MCF 10A (cell line): Measurements from ENCODE around the gene CAV1. TPM values are rescaled to one million over a fixed set of nuclear protein-coding genes. Genes with fewer than 3 reads are reported as not detected.
A peak's percentile ranks its signal among the peaks of the same experiment; 100 is the strongest.

ENCODE experiments used
- BruUV-seq: library from RNA; stranded (reverse); fragments of 400-500 nt; replicated peaks from 2 replicates; lab custom pipeline; 2021; lab: Mats Ljungman, UMichigan
- CTCF ChIA-PET: fragments of 300-600 bp; sonication (Branson Sonifier 250); formaldehyde crosslinking; extraction: SDS; loops from one replicate; lab custom pipeline; 2021; ENCODE audit warnings: antibody characterized with exemption, inconsistent platforms; lab: Yijun Ruan, JAX
- POLR2A ChIA-PET: fragments of 300-600, 350-650 bp; sonication (Branson Sonifier 250); formaldehyde crosslinking; extraction: SDS; loops from one replicate; lab custom pipeline; 2020; ENCODE audit warnings: antibody characterized with exemption, inconsistent platforms; lab: Yijun Ruan, JAX
- DNase-seq: peaks from one replicate; pipeline ENCODE4 v3.0.0-alpha.2; 2018; ENCODE audit not compliant: unreplicated experiment
- H3K27ac Mint-ChIP-seq: one replicate; pipeline ENCODE4 v1.8.0; 2022; ENCODE audit warnings: mild to moderate bottlenecking, low read depth, mixed read lengths; ENCODE audit not compliant: unreplicated experiment
- H3K27me3 Mint-ChIP-seq: one replicate; pipeline ENCODE4 v1.8.0; 2022; ENCODE audit warnings: mixed read lengths; ENCODE audit not compliant: insufficient read depth, unreplicated experiment
- H3K36me3 Mint-ChIP-seq: one replicate; pipeline ENCODE4 v1.8.0; 2022; ENCODE audit warnings: mild to moderate bottlenecking, moderate library complexity, mixed read lengths; ENCODE audit not compliant: insufficient read depth, unreplicated experiment
- H3K4me1 Mint-ChIP-seq: one replicate; pipeline ENCODE4 v1.8.0; 2022; ENCODE audit warnings: mixed read lengths; ENCODE audit not compliant: insufficient read depth, unreplicated experiment
- H3K4me3 Mint-ChIP-seq: one replicate; pipeline ENCODE4 v1.8.0; 2022; ENCODE audit warnings: mild to moderate bottlenecking, moderate library complexity, mixed read lengths; ENCODE audit not compliant: unreplicated experiment
- H3K9me3 Mint-ChIP-seq: one replicate; pipeline ENCODE4 v1.8.0; 2022; ENCODE audit warnings: mixed read lengths; ENCODE audit not compliant: unreplicated experiment
- CTCF ChIP-seq: fragments of 200-600 bp; IDR thresholded peaks from one replicate; pipeline ENCODE4 v1.8.0; 2022; ENCODE audit warnings: antibody characterized with exemption, mild to moderate bottlenecking; ENCODE audit not compliant: unreplicated experiment
- intact Hi-C: fragments of 100-400 bp; cut with micrococcal nuclease; formaldehyde crosslinking; loops from 2 replicates; pipeline ENCODE4 v1.14.1; 2022
- total RNA-seq: library from RNA; stranded (reverse); gene quantifications from 2 replicates; pipeline ENCODE4 v1.2.3, GENCODE V29; 2022

Gene CAV1
- total RNA-seq, 1 experiment from 2014 or later: 267 TPM

- no TSS peak for BruUV-seq
- POLR2A ChIA-PET: interaction anchor here (0.7 to 14.6 kb wide), 26 partner anchors 11 to 287 kb away, joined by 3 to 241 read pairs (median 4); partner anchors contain the start of genes CAV1, MET and TES
These were observed 25.4 kb upstream of the CAV1 start, which contains the start of gene CAV2 for GRCh38 chr7:116499168-116500077. Gene CAV2, plus strand, starts transcription at chr7:116499738. Its CDS starts 44 bp downstream, at chr7:116499782.

GRCh38 chr7:116500078-116500853, 24.6 kb upstream of the CAV1 start:
- H3K27ac Mint-ChIP-seq: peak overlapping the region; percentile 90
- no peak for TF ChIP-seq CTCF
- DNase-seq: peak; percentile 86
- peaks cover 33% of the 10 kb centered on the region for H3K4me1 Mint-ChIP-seq
- H3K27me3 Mint-ChIP-seq: no peaks in the 10 kb centered on the region
- BruUV-seq: TSS peak; percentile 41
- POLR2A ChIA-PET: interaction anchor here (0.7 to 14.6 kb wide), 18 partner anchors 11 to 288 kb away, joined by 3 to 241 read pairs (median 7); partner anchors contain the start of genes CAV1, MET and TES
- no peaks in the 10 kb centered on the region for H3K9me3 Mint-ChIP-seq
- intact Hi-C loops: loop anchor here (1.0 to 5.0 kb wide), 5 partner anchors 26 to 240 kb away; no protein-coding TSS in a partner anchor
- CTCF ChIA-PET: interaction anchor here (0.7 to 2.7 kb wide), 5 partner anchors 12 to 241 kb away, joined by 3 to 20 read pairs (median 4); no protein-coding TSS in a partner anchor
- H3K36me3 Mint-ChIP-seq: peaks cover 23% of the 10 kb centered on the region
- peak overlapping the region; percentile 87 for H3K4me3 Mint-ChIP-seq

More at GRCh38 chr7:116499168-116500077, 25.4 kb upstream of the CAV1 start, which contains the start of gene CAV2:
- Mint-ChIP-seq H3K36me3 (peaks cover 16% of the 10 kb centered on the region), H3K4me3 (peak within 1 kb of the TSS; percentile 87), H3K27ac (peak within 1 kb of the TSS; percentile 90), H3K4me1 (peaks cover 32% of the 10 kb centered on the region), H3K27me3 (no peaks in the 10 kb centered on the region), H3K9me3 (no peaks in the 10 kb centered on the region)
- DNase-seq: peak; percentile 86
- intact Hi-C loops: loop anchor here (1.0 to 5.0 kb wide), 6 partner anchors 27 to 239 kb away; no protein-coding TSS in a partner anchor
- CTCF ChIA-PET: interaction anchor here (0.5 to 2.7 kb wide), 9 partner anchors 13 to 240 kb away, joined by 3 to 20 read pairs (median 3); no protein-coding TSS in a partner anchor
- TF ChIP-seq CTCF: no peak

- ChIA-PET CTCF (interaction anchor here (0.6 to 2.8 kb wide), 15 partner anchors 9 to 295 kb away, joined by 3 to 37 read pairs (median 3); no protein-coding TSS in a partner anchor), POLR2A (interaction anchor here (0.5 to 14.6 kb wide), 27 partner anchors 9 to 293 kb away, joined by 3 to 241 read pairs (median 6); partner anchors contain the start of genes CAV1 and TES)
- H3K27ac Mint-ChIP-seq: peak overlapping the region; percentile 90
- H3K27me3 Mint-ChIP-seq: no peaks in the 10 kb centered on the region
- no peak for TF ChIP-seq CTCF
- H3K9me3 Mint-ChIP-seq: no peaks in the 10 kb centered on the region
- DNase-seq: peak; percentile 43
- peaks cover 36% of the 10 kb centered on the region for H3K36me3 Mint-ChIP-seq
- intact Hi-C loops: loop anchor here (5.0 kb wide), 1 partner anchor 86 kb away; no protein-coding TSS in a partner anchor
- H3K4me1 Mint-ChIP-seq: peaks cover 36% of the 10 kb centered on the region
- BruUV-seq: no TSS peak
- H3K4me3 Mint-ChIP-seq: peak overlapping the region; percentile 87
These were observed 23.2 kb upstream of the CAV1 start for GRCh38 chr7:116501425-116502167.
